ENCODE data around the gene BNC1.

Gene BNC1, protein sequence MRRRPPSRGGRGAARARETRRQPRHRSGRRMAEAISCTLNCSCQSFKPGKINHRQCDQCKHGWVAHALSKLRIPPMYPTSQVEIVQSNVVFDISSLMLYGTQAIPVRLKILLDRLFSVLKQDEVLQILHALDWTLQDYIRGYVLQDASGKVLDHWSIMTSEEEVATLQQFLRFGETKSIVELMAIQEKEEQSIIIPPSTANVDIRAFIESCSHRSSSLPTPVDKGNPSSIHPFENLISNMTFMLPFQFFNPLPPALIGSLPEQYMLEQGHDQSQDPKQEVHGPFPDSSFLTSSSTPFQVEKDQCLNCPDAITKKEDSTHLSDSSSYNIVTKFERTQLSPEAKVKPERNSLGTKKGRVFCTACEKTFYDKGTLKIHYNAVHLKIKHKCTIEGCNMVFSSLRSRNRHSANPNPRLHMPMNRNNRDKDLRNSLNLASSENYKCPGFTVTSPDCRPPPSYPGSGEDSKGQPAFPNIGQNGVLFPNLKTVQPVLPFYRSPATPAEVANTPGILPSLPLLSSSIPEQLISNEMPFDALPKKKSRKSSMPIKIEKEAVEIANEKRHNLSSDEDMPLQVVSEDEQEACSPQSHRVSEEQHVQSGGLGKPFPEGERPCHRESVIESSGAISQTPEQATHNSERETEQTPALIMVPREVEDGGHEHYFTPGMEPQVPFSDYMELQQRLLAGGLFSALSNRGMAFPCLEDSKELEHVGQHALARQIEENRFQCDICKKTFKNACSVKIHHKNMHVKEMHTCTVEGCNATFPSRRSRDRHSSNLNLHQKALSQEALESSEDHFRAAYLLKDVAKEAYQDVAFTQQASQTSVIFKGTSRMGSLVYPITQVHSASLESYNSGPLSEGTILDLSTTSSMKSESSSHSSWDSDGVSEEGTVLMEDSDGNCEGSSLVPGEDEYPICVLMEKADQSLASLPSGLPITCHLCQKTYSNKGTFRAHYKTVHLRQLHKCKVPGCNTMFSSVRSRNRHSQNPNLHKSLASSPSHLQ

GRCh38 chr15:83284559-83285283 lies at the start of gene BNC1:
BNC1 (minus strand) TSS chr15:83284664; CDS start chr15:83284628, 36 bp downstream.
- DNase-seq = peak in 1 of 2 experiments; percentile 19

- no peak for DNase-seq
Measured at GRCh38 chr15:83327041-83327440, 42.6 kb upstream of the BNC1 start.

GRCh38 chr15:83324799-83325198 lies 40.3 kb upstream of the BNC1 start:
- DNase-seq = no peak

DNA sequence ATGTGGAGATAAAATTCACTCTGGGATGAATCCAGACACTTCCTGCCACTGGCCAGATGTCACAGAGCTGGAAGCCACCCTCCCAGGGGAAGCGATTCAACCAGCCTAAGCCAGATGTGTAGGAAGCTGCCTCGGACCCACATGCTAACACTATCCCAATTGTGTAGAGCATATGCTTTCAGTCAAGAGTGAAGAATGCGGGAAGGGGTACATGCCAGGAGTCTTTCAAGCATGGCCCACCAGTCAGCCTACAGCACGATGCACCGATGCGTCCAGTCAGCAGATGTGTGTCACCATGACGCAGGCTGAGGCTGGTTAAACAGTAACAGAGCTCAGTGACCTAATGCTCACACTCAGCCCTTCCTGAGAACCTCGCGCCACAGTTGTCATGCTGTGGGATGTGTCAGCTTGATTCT lies 38.8 kb upstream of the BNC1 start:
- no peak for DNase-seq

DNA sequence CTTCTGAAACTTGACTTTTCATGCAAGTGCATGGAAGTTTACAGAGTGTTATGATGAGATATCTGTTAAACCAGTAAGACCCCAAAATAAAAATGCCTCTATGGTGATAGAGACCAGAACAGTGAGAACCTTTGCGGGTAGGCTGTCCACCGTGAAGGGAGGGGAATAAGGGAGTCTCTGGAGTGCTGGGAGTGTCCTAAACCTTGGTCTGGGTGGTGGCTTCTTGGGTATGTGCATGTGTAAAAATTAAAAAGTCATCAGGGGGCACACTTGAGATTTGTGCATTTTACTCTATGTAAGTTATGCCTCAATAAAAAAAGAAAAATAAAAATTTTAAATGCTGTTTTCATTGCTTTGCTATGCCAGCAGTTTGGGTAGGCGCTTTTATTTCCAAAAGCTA lies 38.2 kb upstream of the BNC1 start:
- DNase-seq = no peak

GRCh38 chr15:83322061-83322460 lies 37.6 kb upstream of the BNC1 start:
- DNase-seq = no peak

GRCh38 chr15:83320844-83321243 lies 36.4 kb upstream of the BNC1 start:
- DNase-seq = no peak

- no peak for DNase-seq
Measured at GRCh38 chr15:83320404-83320803, 35.9 kb upstream of the BNC1 start.

DNA sequence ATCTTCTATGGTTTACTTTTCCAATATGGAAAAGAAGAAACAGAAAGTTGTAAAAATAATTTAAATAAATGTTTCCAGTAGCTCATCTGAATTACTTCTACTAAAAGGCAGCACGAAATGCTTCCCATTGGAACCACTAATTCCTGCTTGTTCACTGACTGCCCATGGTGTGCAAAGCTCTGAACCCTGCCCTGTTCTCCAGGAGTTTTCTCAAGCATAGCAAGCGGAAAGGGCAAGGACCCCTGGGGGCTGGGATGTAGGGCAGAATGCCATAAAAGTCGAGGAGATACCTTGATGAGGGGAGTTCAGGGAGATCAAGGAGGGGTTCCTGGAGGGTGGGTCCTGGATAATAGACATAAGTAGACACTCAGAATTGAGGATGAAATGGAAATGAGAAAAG lies 35.3 kb upstream of the BNC1 start:
- DNase-seq = no peak

GRCh38 chr15:83318861-83319415 lies 34.5 kb upstream of the BNC1 start:
- DNase-seq = no peak

- DNase-seq = no peak
Measured at GRCh38 chr15:83318036-83318435, 33.6 kb upstream of the BNC1 start.

DNA sequence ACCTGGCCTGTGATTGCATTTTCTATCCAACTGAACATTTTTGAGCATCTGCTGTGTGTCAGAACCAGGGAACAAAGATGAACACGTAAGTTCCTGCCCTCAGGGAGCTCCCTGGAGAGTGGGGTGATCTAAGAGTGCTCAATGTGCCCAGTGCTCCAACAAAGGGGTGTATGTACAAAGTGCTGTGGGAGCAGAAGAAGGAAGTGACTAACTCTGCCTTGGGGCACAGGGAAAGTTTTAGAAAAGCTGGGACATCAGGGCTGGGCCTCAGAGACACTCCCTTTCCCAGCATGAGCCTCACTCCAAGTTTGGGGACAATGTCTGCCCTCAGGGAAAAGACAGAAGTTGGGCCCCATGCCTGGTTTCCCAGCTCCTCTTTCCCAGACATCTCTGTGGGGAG lies 27.6 kb upstream of the BNC1 start:
- DNase-seq = no peak

GRCh38 chr15:83310521-83311456 lies 26.3 kb upstream of the BNC1 start:
- no peak for DNase-seq

DNA sequence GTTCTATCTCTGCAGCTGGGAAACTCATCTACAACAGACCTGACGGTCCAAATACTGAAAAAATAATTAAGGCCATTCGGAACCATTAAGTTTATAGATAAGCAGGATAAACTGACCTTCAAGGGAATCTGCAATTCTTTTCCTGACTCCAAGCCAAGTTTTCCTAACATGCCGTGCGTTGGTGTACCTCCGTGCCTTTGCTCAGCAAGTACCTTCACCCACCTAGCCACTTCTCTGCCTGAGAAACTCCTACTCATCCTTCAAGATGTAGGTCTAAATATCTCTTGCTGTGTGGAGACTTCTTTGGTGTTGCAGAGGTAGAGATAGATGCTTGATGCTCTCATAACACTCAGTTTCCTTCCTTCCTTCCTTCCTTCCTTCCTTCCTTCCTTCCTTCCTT lies 24.2 kb upstream of the BNC1 start:
- DNase-seq = no peak

GRCh38 chr15:83306561-83306960 lies 22.1 kb upstream of the BNC1 start:
- no peak for DNase-seq

- peak; percentile 15 to 67 for DNase-seq
Measured at GRCh38 chr15:83305704-83306291, 21.3 kb upstream of the BNC1 start.

DNA sequence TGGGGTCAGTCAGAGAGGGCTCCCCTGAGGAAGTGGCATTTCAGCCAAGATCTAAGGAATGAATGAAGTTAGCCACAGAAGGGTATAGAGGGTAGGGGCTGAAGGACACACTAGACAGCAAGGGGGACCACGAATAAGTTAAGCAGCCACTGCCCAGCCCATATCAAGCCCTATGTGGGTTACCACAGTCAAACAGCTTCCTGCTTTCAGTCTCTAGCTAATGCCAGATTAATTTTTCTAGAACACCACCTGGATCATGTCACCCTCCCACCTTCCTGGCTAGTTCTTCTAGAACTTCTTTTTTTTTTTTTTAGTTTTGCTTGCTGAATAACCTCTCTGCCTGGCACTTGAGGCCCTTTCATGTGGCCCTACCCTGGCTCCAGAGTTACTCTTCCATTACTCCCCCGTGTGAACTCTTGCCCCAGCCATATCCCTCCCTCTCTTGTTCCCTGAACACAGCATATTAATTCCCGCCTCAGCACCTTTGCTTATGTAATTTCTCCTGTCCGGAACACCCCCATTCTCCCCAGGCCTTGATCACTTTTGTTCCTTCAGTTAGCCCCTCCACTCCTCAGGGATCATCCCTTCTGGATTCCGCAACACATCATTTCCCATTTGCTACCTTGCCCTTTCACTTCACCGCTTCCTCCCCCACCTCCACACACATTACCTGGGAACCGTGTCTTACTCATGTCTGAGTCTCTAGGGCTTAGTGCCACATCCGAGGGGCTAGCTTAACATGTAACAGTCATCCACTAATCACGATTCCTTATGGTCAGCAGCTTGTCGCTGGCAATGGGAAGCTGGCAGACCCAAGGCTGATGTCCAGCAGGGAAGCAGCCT lies 20.6 kb upstream of the BNC1 start:
- no peak for DNase-seq

DNA sequence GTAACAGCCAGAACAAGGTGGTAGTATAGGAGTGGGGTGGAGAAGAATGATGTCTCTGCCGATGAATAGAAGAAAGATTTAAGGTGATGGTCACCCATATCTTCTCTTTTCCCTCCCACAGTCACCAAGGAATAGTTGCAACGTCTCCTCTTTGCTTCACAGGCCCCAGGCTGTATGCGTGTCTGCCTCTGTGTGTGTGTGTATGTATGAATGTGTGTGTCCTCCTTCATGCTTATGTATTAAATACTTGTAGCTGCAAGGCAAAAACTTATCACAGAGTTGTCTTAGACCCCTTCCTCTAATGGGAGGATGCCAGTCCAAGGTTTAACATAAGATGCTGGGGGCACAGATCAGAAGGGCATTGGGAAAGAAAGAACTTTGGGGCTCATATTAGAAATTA lies 19.1 kb upstream of the BNC1 start:
- DNase-seq = no peak

DNA sequence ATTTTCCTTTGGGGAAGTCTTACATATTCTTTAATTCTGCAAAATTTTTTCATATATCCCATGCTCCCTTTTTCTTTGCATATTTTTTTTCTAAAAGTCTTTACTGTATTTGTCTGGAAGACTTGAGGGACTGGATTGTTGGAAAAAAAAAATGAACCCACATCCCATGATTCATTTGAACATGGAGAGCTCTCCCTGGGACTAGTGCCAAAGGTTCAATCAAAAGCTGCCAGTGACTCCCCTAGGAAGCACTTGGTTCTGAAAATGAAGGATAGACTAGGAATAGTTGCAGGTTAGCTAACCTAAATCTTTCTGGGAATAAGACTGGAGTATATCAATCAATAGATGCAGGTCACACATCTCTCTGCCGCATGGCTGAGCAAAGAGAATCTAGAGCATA lies 16.4 kb upstream of the BNC1 start:
- no peak for DNase-seq

- DNase-seq = peak in 1 of 2 experiments; percentile 4
Measured at GRCh38 chr15:83299462-83299861, 15.0 kb upstream of the BNC1 start.
